GM21447 (cell line): ENCODE measurements around the gene DAP3.
A peak's percentile ranks its signal among the peaks of the same experiment; 100 is the strongest.
"Not testable (repeated sequence)": the region's sequence is repeated elsewhere in the genome, so short reads cannot be mapped to it uniquely, and the experiment has no call there.

Experiments
- ATAC-seq: cut with Tn5 transposase; IDR thresholded peaks from one replicate; pipeline ENCODE4 v1.9.1; 2021; ENCODE audit not compliant: unreplicated experiment

DAP3 gene

GRCh38 chr1:155681776-155682175 is 7.1 kb upstream of the DAP3 start:
- no peak for ATAC-seq

- peak; percentile 36 for ATAC-seq
These were observed 1.1 kb upstream of the DAP3 start for GRCh38 chr1:155687705-155688323.

GRCh38 chr1:155688324-155689080 is 389 bp upstream of the DAP3 start, which contains the start of gene YY1AP1:
TSS of gene YY1AP1 (minus strand) at chr1:155688774. CDS start at chr1:155680436, 8,338 bp downstream.
- ATAC-seq, result peak; percentile 76

- no peak for ATAC-seq
These were observed 3.2 kb downstream of the DAP3 start for GRCh38 chr1:155691992-155692528.

- no peak for ATAC-seq
These were observed 5.3 kb downstream of the DAP3 start for GRCh38 chr1:155694167-155694566.

GRCh38 chr1:155695072-155695471 is 6.2 kb downstream of the DAP3 start:
- ATAC-seq, result no peak

- no peak for ATAC-seq
These were observed 6.7 kb downstream of the DAP3 start for GRCh38 chr1:155695608-155696007.

GRCh38 chr1:155696524-155696923 is 7.6 kb downstream of the DAP3 start:
- ATAC-seq, result no peak

- no peak for ATAC-seq
These were observed 8.2 kb downstream of the DAP3 start for GRCh38 chr1:155697046-155697445.

GRCh38 chr1:155697616-155698015 is 8.7 kb downstream of the DAP3 start:
- not testable (repeated sequence) for ATAC-seq

GRCh38 chr1:155698382-155699038 is 9.6 kb downstream of the DAP3 start:
- no peak for ATAC-seq

- ATAC-seq, result not testable (repeated sequence)
These were observed 10.2 kb downstream of the DAP3 start for GRCh38 chr1:155699062-155699461.

GRCh38 chr1:155701675-155702074 is 12.8 kb downstream of the DAP3 start:
- not testable (repeated sequence) for ATAC-seq

GRCh38 chr1:155703216-155703615 is 14.3 kb downstream of the DAP3 start:
- ATAC-seq, result no peak

GRCh38 chr1:155704414-155704813 is 15.5 kb downstream of the DAP3 start:
- ATAC-seq, result not testable (repeated sequence)

GRCh38 chr1:155706139-155706538 is 17.2 kb downstream of the DAP3 start:
- no peak for ATAC-seq

- no peak for ATAC-seq
These were observed 20.5 kb downstream of the DAP3 start for GRCh38 chr1:155709391-155709790.

- not testable (repeated sequence) for ATAC-seq
These were observed 22.6 kb downstream of the DAP3 start for GRCh38 chr1:155711457-155711856.

GRCh38 chr1:155712636-155713035 is 23.7 kb downstream of the DAP3 start:
- not testable (repeated sequence) for ATAC-seq

GRCh38 chr1:155713075-155713474 is 24.2 kb downstream of the DAP3 start:
- ATAC-seq, result no peak

GRCh38 chr1:155715056-155715455 is 26.2 kb downstream of the DAP3 start:
- not testable (repeated sequence) for ATAC-seq

GRCh38 chr1:155715777-155716176 is 26.9 kb downstream of the DAP3 start:
- ATAC-seq, result no peak
